Mucosa of gallbladder (tissue), 1 donor: ENCODE measurements around the gene GOSR2. TPM values are rescaled to one million over a fixed set of nuclear protein-coding genes. Genes with fewer than 3 reads are reported as not detected.

Experiments used
- DNase-seq: peaks from one replicate; pipeline ENCODE4 v3.0.0-alpha.2; 2020; ENCODE audit warnings: low spot score
- total RNA-seq: library from RNA; stranded (reverse); gene quantifications from one replicate; pipeline ENCODE4 v1.2.1, GENCODE V29; 2021
- donor health status: DM: no; HTN: no; CAD: no.

The GOSR2 gene
- total RNA-seq, 1 donor from 2014 or later: 47.8 TPM

DNA sequence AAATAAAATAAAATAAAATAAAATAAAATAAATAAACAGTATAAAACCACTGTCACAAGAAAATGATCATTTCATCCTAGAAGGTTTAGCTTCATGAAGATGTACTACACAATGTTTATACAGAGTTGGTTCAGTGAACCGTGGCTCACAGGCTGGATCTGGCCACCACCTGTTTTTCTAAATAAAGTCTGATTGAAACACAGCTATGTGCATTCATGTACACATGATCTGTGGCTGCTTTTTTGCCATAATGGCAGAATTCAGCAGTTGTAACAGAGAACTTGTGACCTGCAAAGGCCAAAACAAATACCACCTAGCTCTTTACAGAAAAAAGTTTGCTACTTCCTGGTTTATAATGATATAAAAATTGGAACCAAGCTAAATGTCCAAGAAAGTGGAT is 68.7 kb downstream of the GOSR2 start:
- DNase-seq: no peak

Other genes starting within 250 kb of the GOSR2 start
- gene WNT3, start 104.5 kb upstream of the GOSR2 start, total RNA-seq: 0.52 TPM
- gene WNT9B, start 71.6 kb upstream of the GOSR2 start, total RNA-seq: 0.14 TPM
- gene RPRML, start 56.1 kb downstream of the GOSR2 start, total RNA-seq: not detected